HEK293T (cell line): Measurements from ENCODE around the gene CDK5R1.

ENCODE experiments used
- CTCF ChIA-PET: fragments of 350-600 bp; formaldehyde crosslinking; extraction: SDS; loops from one replicate; lab custom pipeline; 2021; ENCODE audit warnings: antibody characterized with exemption, inconsistent platforms; lab: Yijun Ruan, JAX
- POLR2A ChIA-PET: fragments of 350-600 bp; formaldehyde crosslinking; extraction: SDS; loops from one replicate; lab custom pipeline; 2020; ENCODE audit warnings: antibody characterized with exemption, inconsistent platforms; lab: Yijun Ruan, JAX
- DNase-seq: peaks from one replicate; pipeline ENCODE4 v3.0.0; 2012; ENCODE audit warnings: mixed read lengths; ENCODE audit errors: extremely low spot score
- ARNT ChIP-seq: fragments of 450-650 bp; IDR thresholded peaks from 2 replicates; pipeline ENCODE4 v1.6.1; 2017; ENCODE audit warnings: mild to moderate bottlenecking
- BHLHE40 ChIP-seq: fragments of 450-650 bp; IDR thresholded peaks from 2 replicates; pipeline ENCODE4 v1.6.1; 2016; ENCODE audit warnings: mild to moderate bottlenecking, moderate library complexity, borderline replicate concordance
- CTBP1 ChIP-seq: fragments of 450-650 bp; IDR thresholded peaks from 2 replicates; pipeline ENCODE4 v1.6.1; 2016; ENCODE audit warnings: borderline replicate concordance
- ELF4 ChIP-seq: fragments of 450-650 bp; IDR thresholded peaks from 2 replicates; pipeline ENCODE4 v1.6.1; 2017; ENCODE audit warnings: antibody characterized with exemption
- FOXA1 ChIP-seq: fragments of 450-650 bp; IDR thresholded peaks from 2 replicates; pipeline ENCODE4 v1.6.1; 2016; ENCODE audit warnings: mild to moderate bottlenecking
- FOXK2 ChIP-seq: fragments of 450-650 bp; IDR thresholded peaks from 2 replicates; pipeline ENCODE4 v1.6.1; 2016; ENCODE audit warnings: mild to moderate bottlenecking
- FOXM1 ChIP-seq: fragments of 450-650 bp; IDR thresholded peaks from 2 replicates; pipeline ENCODE4 v1.6.1; 2017; ENCODE audit warnings: mild to moderate bottlenecking, borderline replicate concordance
- HDGF ChIP-seq: fragments of 450-650 bp; IDR thresholded peaks from 2 replicates; pipeline ENCODE4 v1.6.1; 2017; ENCODE audit warnings: antibody characterized with exemption, borderline replicate concordance
- L3MBTL2 ChIP-seq: fragments of 450-650 bp; conservative IDR thresholded peaks from 2 replicates; pipeline ENCODE4 v1.6.1; 2016; ENCODE audit warnings: mild to moderate bottlenecking
- LEF1 ChIP-seq: fragments of 450-650 bp; IDR thresholded peaks from 2 replicates; pipeline ENCODE4 v1.6.1; 2017; ENCODE audit warnings: mild to moderate bottlenecking, borderline replicate concordance
- NFRKB ChIP-seq: fragments of 450-650 bp; IDR thresholded peaks from 2 replicates; pipeline ENCODE4 v1.6.1; 2016; ENCODE audit warnings: mild to moderate bottlenecking, moderate library complexity
- SP1 ChIP-seq: fragments of 450-650 bp; IDR thresholded peaks from 2 replicates; pipeline ENCODE4 v1.6.1; 2017
- SUZ12 ChIP-seq: fragments of 450-650 bp; IDR thresholded peaks from 2 replicates; pipeline ENCODE4 v1.6.1; 2016; ENCODE audit warnings: mild to moderate bottlenecking
- TARDBP ChIP-seq: fragments of 450-650 bp; IDR thresholded peaks from 2 replicates; pipeline ENCODE4 v1.6.1; 2016
- TF ChIP-seq, protein P1 (sequence below): fragments of 450-650 bp; IDR thresholded peaks from 2 replicates; pipeline ENCODE4 v1.6.1; 2016

The CDK5R1 gene

DNA sequence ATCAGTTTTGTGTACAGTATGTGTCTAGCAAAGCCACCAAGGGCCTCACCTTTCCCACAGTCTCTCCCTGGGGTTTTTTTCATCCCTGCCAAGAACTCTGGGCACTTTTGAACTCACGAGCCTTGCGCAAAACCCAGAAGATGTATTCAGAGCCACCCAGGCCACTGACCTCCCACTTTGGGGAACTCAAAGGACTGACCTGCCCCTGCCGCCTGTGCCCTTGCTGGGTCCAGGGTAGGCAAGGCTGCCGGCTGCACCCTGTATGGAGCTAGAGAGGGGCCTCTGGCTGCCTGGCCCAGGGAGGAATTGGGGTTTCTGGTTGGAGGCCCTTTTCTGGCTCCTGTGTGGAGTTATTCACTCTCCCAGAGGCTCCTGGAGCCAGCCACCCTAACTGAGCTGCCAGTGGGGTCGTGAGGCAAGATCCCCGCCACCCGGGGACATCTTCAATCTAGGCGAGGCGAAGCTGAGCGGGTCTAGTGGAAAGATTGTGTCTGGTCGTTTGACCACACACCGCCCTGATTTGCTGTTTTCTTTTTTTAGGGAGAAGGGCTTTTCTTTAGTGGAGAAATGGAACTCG is 1.9 kb downstream of the CDK5R1 start:
- POLR2A ChIA-PET, result interaction anchor here (1.4 kb wide), 2 partner anchors 43 to 44 kb away, joined by 3 to 4 read pairs; no protein-coding TSS in a partner anchor
- no peak for TF ChIP-seq BHLHE40
- no peak for TF ChIP-seq L3MBTL2
- no peak for TF ChIP-seq FOXK2
- TF ChIP-seq SP1, result no peak
- TF ChIP-seq SUZ12, result no peak
- no peak for TF ChIP-seq FOXM1
- TF ChIP-seq FOXA1, result no peak
- TF ChIP-seq, protein P1, sequence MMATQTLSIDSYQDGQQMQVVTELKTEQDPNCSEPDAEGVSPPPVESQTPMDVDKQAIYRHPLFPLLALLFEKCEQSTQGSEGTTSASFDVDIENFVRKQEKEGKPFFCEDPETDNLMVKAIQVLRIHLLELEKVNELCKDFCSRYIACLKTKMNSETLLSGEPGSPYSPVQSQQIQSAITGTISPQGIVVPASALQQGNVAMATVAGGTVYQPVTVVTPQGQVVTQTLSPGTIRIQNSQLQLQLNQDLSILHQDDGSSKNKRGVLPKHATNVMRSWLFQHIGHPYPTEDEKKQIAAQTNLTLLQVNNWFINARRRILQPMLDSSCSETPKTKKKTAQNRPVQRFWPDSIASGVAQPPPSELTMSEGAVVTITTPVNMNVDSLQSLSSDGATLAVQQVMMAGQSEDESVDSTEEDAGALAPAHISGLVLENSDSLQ, result no peak
- no peak for TF ChIP-seq ARNT
- TF ChIP-seq ELF4, result no peak
- no peak for DNase-seq
- CTCF ChIA-PET, result interaction anchor here (0.8 to 1.6 kb wide), 2 partner anchors 9 to 171 kb away, joined by 3 read pairs; no protein-coding TSS in a partner anchor

DNA sequence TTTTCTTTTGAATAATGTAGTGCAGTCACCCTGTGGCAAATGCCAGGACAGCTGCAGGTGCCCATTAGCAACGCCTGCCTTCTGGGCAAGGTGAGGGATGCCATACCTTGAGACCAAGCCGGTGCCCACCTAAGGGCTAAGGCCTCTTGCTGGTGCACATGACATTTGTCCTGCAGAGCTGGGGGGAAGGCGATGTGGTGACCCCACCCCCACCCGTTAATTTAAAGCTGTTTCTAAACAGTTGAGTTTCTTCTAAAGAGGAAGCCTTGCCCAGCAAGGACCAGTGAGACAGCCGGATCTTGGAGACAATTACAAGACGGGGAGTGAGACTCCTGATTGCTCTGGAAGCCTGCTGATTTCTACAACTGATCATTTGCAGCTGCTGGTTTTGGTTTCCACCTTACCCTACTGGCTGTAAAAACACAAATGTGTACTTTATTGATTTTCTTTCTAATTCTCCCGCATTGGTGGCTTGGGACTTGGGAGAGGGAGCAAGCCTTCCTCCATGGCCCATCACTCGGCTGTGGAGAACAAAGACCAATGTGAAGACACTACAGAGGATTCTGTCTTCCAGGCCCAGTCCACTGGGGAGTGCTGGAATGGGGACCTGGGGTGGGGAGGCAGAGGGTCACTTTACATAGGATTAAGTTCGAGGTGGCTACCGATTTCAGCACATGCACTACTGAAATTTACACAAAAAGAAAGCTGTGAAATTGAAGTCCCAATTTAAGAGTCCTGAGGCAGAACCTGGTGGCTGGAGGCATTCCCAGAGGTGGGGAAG is 2.7 kb downstream of the CDK5R1 start:
- POLR2A ChIA-PET, result interaction anchor here (0.6 to 1.4 kb wide), 2 partner anchors 14 to 45 kb away, joined by 3 read pairs; no protein-coding TSS in a partner anchor
- TF ChIP-seq SP1, result no peak
- TF ChIP-seq CTBP1, result no peak
- no peak for TF ChIP-seq FOXA1
- CTCF ChIA-PET, result interaction anchor here (0.8 to 1.6 kb wide), 2 partner anchors 45 to 170 kb away, joined by 3 to 4 read pairs; partner anchors contain the start of gene PSMD11
- DNase-seq, result no peak

DNA sequence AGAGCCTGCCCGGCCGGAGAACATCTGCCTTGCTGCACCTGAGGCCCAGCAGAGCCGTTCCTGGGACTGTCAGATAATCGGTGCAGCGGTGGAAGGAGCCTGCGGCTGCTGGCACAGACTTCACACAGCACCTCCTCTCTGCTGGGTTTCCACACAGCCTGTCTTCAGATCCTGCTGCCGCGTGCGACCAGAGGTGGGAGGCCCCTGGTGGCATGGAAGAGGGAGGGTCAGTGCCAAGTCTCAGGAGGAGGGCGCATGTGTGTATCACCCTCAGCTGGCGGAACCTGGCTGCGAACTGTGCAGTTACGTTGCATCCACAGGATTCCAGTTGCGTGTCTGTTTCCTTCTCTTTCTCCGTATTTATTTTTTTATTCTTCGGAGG is 3.3 kb downstream of the CDK5R1 start:
- POLR2A ChIA-PET, result interaction anchor here (1.4 kb wide), 1 partner anchor 45 kb away, joined by 3 read pairs; no protein-coding TSS in a partner anchor
- DNase-seq, result no peak
- CTCF ChIA-PET, result interaction anchor here (1.6 kb wide), 1 partner anchor 46 kb away, joined by 4 read pairs; the partner anchor contains the start of gene PSMD11
- no peak for TF ChIP-seq LEF1
- TF ChIP-seq L3MBTL2, result no peak
- TF ChIP-seq ELF4, result no peak
- TF ChIP-seq TARDBP, result no peak
- TF ChIP-seq FOXK2, result no peak
- no peak for TF ChIP-seq HDGF
- TF ChIP-seq, protein P1, result no peak
- TF ChIP-seq FOXA1, result no peak
- no peak for TF ChIP-seq SUZ12
- TF ChIP-seq FOXM1, result no peak
- no peak for TF ChIP-seq NFRKB
- no peak for TF ChIP-seq ARNT
- no peak for TF ChIP-seq CTBP1
- no peak for TF ChIP-seq BHLHE40

DNA sequence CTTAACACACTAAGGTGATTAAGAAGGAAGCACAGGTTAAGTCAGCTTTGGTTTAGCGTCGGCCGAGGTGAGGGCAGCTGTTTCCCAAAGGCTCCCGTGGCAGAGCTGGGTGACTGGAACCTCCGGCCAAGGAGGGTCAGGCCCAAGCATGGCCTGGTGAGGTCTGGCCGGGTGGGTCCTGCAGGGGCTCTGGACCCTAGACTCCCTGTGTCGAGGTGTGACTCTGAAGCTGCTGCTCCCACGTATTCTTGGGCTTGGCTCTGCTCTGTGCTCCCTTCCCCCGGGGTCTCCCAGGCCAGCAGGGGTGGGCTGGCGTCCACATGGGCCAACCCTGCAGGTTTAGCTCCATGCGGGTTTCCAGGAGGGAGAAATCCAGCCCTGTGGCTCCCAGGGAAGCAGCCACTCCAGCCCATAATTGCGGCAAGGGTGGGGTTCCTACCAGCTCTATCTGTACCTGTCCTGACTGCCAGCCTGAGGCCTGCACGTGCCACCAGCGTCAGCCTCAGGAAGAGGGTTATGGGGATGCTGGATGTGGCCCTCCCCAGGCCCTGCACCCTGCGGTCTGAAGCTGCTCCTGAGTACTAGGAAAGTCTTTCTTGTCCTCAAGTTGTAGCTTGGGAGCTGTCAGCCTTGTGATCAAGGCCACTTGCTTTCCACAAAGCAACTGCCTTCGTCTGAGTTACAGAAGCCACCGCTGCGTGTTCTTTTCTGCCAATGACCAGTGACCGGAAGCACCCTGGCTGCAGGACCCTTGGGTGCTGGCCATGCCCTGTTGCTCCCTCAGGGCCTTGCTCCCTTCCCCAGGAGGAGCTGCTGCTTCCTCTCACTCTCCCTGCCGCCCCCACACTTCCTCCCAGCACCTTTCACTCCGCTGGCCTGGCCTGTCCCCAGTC is 4.8 kb downstream of the CDK5R1 start:
- TF ChIP-seq FOXK2 (no peak), ARNT (no peak), FOXA1 (no peak), TARDBP (no peak), NFRKB (no peak), LEF1 (no peak), SUZ12 (no peak), SP1 (no peak), L3MBTL2 (no peak)
- TF ChIP-seq, protein P1, result no peak
- ChIA-PET POLR2A (no interaction called here), CTCF (interaction anchor here (1.6 kb wide), 1 partner anchor 47 kb away, joined by 4 read pairs; the partner anchor contains the start of gene PSMD11)
- no peak for DNase-seq

GRCh38 chr17:32492264-32492589 is 5.4 kb downstream of the CDK5R1 start:
- POLR2A ChIA-PET, result no interaction called here
- DNase-seq, result no peak
- no peak for TF ChIP-seq SP1
- no peak for TF ChIP-seq FOXM1
- no peak for TF ChIP-seq BHLHE40
- no peak for TF ChIP-seq NFRKB
- TF ChIP-seq L3MBTL2, result no peak
- CTCF ChIA-PET, result interaction anchor here (0.5 kb wide), 1 partner anchor 266 kb away, joined by 7 read pairs; no protein-coding TSS in a partner anchor
